H9 (cell line): ENCODE measurements around the gene RPL26. TPM values are rescaled to one million over a fixed set of nuclear protein-coding genes. Genes with fewer than 3 reads are reported as not detected.
"Not testable (repeated sequence)": the region's sequence is repeated elsewhere in the genome, so short reads cannot be mapped to it uniquely, and the experiment has no call there.

Experiments used
- DNase-seq: peaks from one replicate; pipeline ENCODE4 v3.0.0-alpha.2; 2017
- H2AFZ ChIP-seq: one replicate; pipeline ENCODE4 v1.6.1; 2013; ENCODE audit warnings: mild to moderate bottlenecking, low read length, control low read depth, moderate library complexity
- H2AK5ac ChIP-seq: 2 replicates; pipeline ENCODE4 v1.6.1; 2013; ENCODE audit warnings: low read length, control low read depth, mixed read lengths; ENCODE audit not compliant: insufficient read length
- H2BK120ac ChIP-seq: one replicate; pipeline ENCODE4 v1.6.1; 2013; ENCODE audit warnings: low read depth, mild to moderate bottlenecking, low read length, control low read depth, inconsistent platforms; ENCODE audit not compliant: poor library complexity, severe bottlenecking
- H2BK12ac ChIP-seq: 2 replicates; pipeline ENCODE4 v1.6.1; 2013; ENCODE audit warnings: low read length, control low read depth, mixed read lengths, low read depth; ENCODE audit not compliant: insufficient read length
- H2BK15ac ChIP-seq: 2 replicates; pipeline ENCODE4 v1.6.1; 2013; ENCODE audit warnings: low read depth, low read length, control low read depth
- H2BK20ac ChIP-seq: one replicate; pipeline ENCODE4 v1.6.1; 2013; ENCODE audit warnings: low read depth, mild to moderate bottlenecking, low read length, control low read depth, inconsistent platforms; ENCODE audit not compliant: poor library complexity, severe bottlenecking
- H2BK5ac ChIP-seq: 2 replicates; pipeline ENCODE4 v1.6.1; 2013; ENCODE audit warnings: low read length, control low read depth, mixed read lengths; ENCODE audit not compliant: insufficient read length
- H3K14ac ChIP-seq: 2 replicates; pipeline ENCODE4 v1.6.1; 2013; ENCODE audit warnings: low read length, control low read depth; ENCODE audit not compliant: insufficient read depth
- H3K18ac ChIP-seq: 2 replicates; pipeline ENCODE4 v1.6.1; 2013; ENCODE audit warnings: low read depth, mild to moderate bottlenecking, mixed read lengths, low read length, control low read depth; ENCODE audit not compliant: insufficient read length
- H3K23ac ChIP-seq: 2 replicates; pipeline ENCODE4 v1.6.1; 2013; ENCODE audit warnings: low read length, control low read depth, mixed read lengths, low read depth; ENCODE audit not compliant: insufficient read length
- H3K23me2 ChIP-seq: 2 replicates; pipeline ENCODE4 v1.6.1; 2013; ENCODE audit warnings: low read depth, mild to moderate bottlenecking, mixed read lengths, low read length, control low read depth; ENCODE audit not compliant: insufficient read length, poor library complexity, severe bottlenecking
- H3K27ac ChIP-seq: 2 replicates; pipeline ENCODE4 v1.5.1; 2013; ENCODE audit warnings: low read length, control low read depth, mixed read lengths, low read depth; ENCODE audit not compliant: insufficient read length
- H3K27me3 ChIP-seq: 2 replicates; pipeline ENCODE4 v1.6.1; 2013; ENCODE audit warnings: low read length, control low read depth, inconsistent platforms; ENCODE audit not compliant: insufficient read depth
- H3K4ac ChIP-seq: 2 replicates; pipeline ENCODE4 v1.6.1; 2013; ENCODE audit warnings: low read depth, mild to moderate bottlenecking, control low read depth, inconsistent platforms, low read length, moderate library complexity
- H3K4me1 ChIP-seq: 2 replicates; pipeline ENCODE4 v1.6.1; 2013; ENCODE audit warnings: low read length, control low read depth, inconsistent platforms; ENCODE audit not compliant: insufficient read depth
- H3K4me2 ChIP-seq: 2 replicates; pipeline ENCODE4 v1.6.1; 2013; ENCODE audit warnings: low read length, control low read depth, mixed read lengths; ENCODE audit not compliant: insufficient read length, insufficient read depth
- H3K56ac ChIP-seq: 2 replicates; pipeline ENCODE4 v1.6.1; 2013; ENCODE audit warnings: low read depth, mild to moderate bottlenecking, mixed read lengths, low read length, control low read depth; ENCODE audit not compliant: insufficient read length
- H3K79me1 ChIP-seq: 2 replicates; pipeline ENCODE4 v1.6.1; 2013; ENCODE audit warnings: low read depth, mild to moderate bottlenecking, moderate library complexity, low read length, control low read depth, inconsistent platforms; ENCODE audit not compliant: insufficient read depth, poor library complexity, severe bottlenecking
- H3K79me2 ChIP-seq: 2 replicates; pipeline ENCODE4 v1.6.1; 2013; ENCODE audit warnings: low read length, control low read depth, inconsistent platforms; ENCODE audit not compliant: insufficient read depth
- H3K9ac ChIP-seq: 2 replicates; pipeline ENCODE4 v1.6.1; 2013; ENCODE audit warnings: low read length, control low read depth, mixed read lengths; ENCODE audit not compliant: insufficient read length; ENCODE audit errors: extremely low read depth
- H3K9me3 ChIP-seq: one replicate; pipeline ENCODE4 v1.6.1; 2013; ENCODE audit warnings: low read depth, low read length, inconsistent platforms; ENCODE audit not compliant: control insufficient read depth
- H3T11ph ChIP-seq: one replicate; pipeline ENCODE4 v1.6.1; 2013; ENCODE audit warnings: mild to moderate bottlenecking, low read length, control low read depth, inconsistent platforms
- H4K20me1 ChIP-seq: one replicate; pipeline ENCODE4 v1.6.1; 2013; ENCODE audit not compliant: control insufficient read depth, insufficient read length, insufficient read depth
- H4K5ac ChIP-seq: 2 replicates; pipeline ENCODE4 v1.6.1; 2013; ENCODE audit warnings: low read depth, mild to moderate bottlenecking, mixed read lengths, low read length, control low read depth; ENCODE audit not compliant: insufficient read length
- H4K8ac ChIP-seq: replicated peaks from 2 replicates; pipeline ENCODE4 v1.6.1; 2013; ENCODE audit warnings: low read length, control low read depth, mixed read lengths, low read depth; ENCODE audit not compliant: insufficient read length
- H4K91ac ChIP-seq: 2 replicates; pipeline ENCODE4 v1.6.1; 2013; ENCODE audit warnings: low read depth, mild to moderate bottlenecking, moderate library complexity, mixed read lengths, low read length, control low read depth; ENCODE audit not compliant: insufficient read length
- H3K27ac Mint-ChIP-seq, 3 experiments: 2 replicates in 2 of 3; 3 replicates in 1 of 3; pipeline ENCODE4 v1.8.0; 2020 to 2021; ENCODE audit warnings: mixed read lengths in 3 of 3, mild to moderate bottlenecking in 1 of 3, moderate library complexity in 1 of 3
- H3K27me3 Mint-ChIP-seq: 2 replicates; pipeline ENCODE4 v1.8.0; 2021; ENCODE audit warnings: low read depth, mild to moderate bottlenecking, moderate library complexity, mixed read lengths
- H3K36me3 Mint-ChIP-seq, 3 experiments: 2 replicates in 2 of 3; 3 replicates in 1 of 3; pipeline ENCODE4 v1.8.0; 2020 to 2021; ENCODE audit warnings: low read depth in 3 of 3, mixed read lengths in 3 of 3; ENCODE audit not compliant: insufficient read depth in 1 of 3
- H3K4me1 Mint-ChIP-seq, 2 experiments: 2 replicates each; pipeline ENCODE4 v1.8.0; 2020; ENCODE audit warnings: mixed read lengths in 2 of 2
- H3K4me3 Mint-ChIP-seq, 2 experiments: 2 replicates in 1 of 2; 3 replicates in 1 of 2; pipeline ENCODE4 v1.8.0; 2020 to 2021; ENCODE audit warnings: mild to moderate bottlenecking in 2 of 2, mixed read lengths in 2 of 2, moderate library complexity in 1 of 2
- H3K9me3 Mint-ChIP-seq, 2 experiments: 2 replicates in 1 of 2; 3 replicates in 1 of 2; pipeline ENCODE4 v1.8.0; 2020; ENCODE audit warnings: mild to moderate bottlenecking in 2 of 2, mixed read lengths in 2 of 2, moderate library complexity in 1 of 2
- CTCF ChIP-seq: fragments of 200-600 bp; sonication (generic); conservative IDR thresholded peaks from 3 replicates; pipeline ENCODE4 v1.8.0; 2021; ENCODE audit warnings: antibody characterized with exemption, mild to moderate bottlenecking
- WGBS: extraction: QIAGEN DNeasy Blood & Tissue Kit; methylation state at CpG from one replicate; pipeline ENCODE4 v1.1.7; 2013; ENCODE audit warnings: missing lambda C conversion rate, low lambda C conversion rate, mixed read lengths; ENCODE audit not compliant: insufficient read length; ENCODE audit errors: extremely low coverage; 5-methylcytosine and 5-hydroxymethylcytosine counted together
- total RNA-seq: library from RNA; stranded (reverse); gene quantifications from 2 replicates; pipeline ENCODE4 v1.2.1, GENCODE V29; 2021

RPL26 gene
- total RNA-seq, 1 experiment from 2014 or later = 2,434 TPM

GRCh38 chr17:8397636-8398035 lies 14.6 kb upstream of the RPL26 start, which contains the start of gene RNF222:
TSS of gene RNF222 (minus strand) at chr17:8397827. CDS start at chr17:8393461, 4,366 bp downstream.
- Histone ChIP-seq H3K14ac (no peak within 1 kb of the TSS; the same call in 1 of the 2 replicates), H3T11ph (no peak within 1 kb of the TSS), H2BK12ac (no peak within 1 kb of the TSS), H3K56ac (no peak within 1 kb of the TSS), H2BK20ac (no peak within 1 kb of the TSS), H3K9me3 (no peaks in the 10 kb centered on the region), H3K23ac (no peak within 1 kb of the TSS), H3K4me1 (no peaks in the 10 kb centered on the region; the same call in 1 of the 2 replicates), H2BK120ac (no peak within 1 kb of the TSS), H2AK5ac (no peak within 1 kb of the TSS), H4K91ac (no peak within 1 kb of the TSS), H3K4me2 (no peak within 1 kb of the TSS), H3K79me1 (no peaks in the 10 kb centered on the region), H4K8ac (no peak within 1 kb of the TSS), H3K9ac (no peak within 1 kb of the TSS), H2AFZ (no peak within 1 kb of the TSS), H3K23me2 (no peaks in the 10 kb centered on the region), H2BK15ac (no peak within 1 kb of the TSS), H4K20me1 (no peaks in the 10 kb centered on the region), H3K18ac (no peak within 1 kb of the TSS), H3K27me3 (peaks cover 3% of the 10 kb centered on the region; the same call in 1 of the 2 replicates), H3K79me2 (no peaks in the 10 kb centered on the region), H3K4ac (no peak within 1 kb of the TSS), H2BK5ac (no peak within 1 kb of the TSS), H3K27ac (no peak within 1 kb of the TSS), H4K5ac (no peak within 1 kb of the TSS)
- H3K4me3 Mint-ChIP-seq = no peak within 1 kb of the TSS; a peak in 1 of 5 replicates
- H3K36me3 Mint-ChIP-seq = no peaks in the 10 kb centered on the region
- WGBS = no CpG with 5 or more reads among the region's 13 CpGs
- peaks cover 7 to 9% of the 10 kb centered on the region in 2 experiments for H3K4me1 Mint-ChIP-seq
- H3K27me3 Mint-ChIP-seq = peaks cover 30% of the 10 kb centered on the region
- no peaks in the 10 kb centered on the region for H3K9me3 Mint-ChIP-seq
- H3K27ac Mint-ChIP-seq = no peak within 1 kb of the TSS; a peak in 1 of 7 replicates
- no peak for DNase-seq
- no peak for TF ChIP-seq CTCF

- not testable (repeated sequence) for H2AFZ ChIP-seq, H3K23me2 ChIP-seq, H4K91ac ChIP-seq, H3K9me3 Mint-ChIP-seq, H3K36me3 Mint-ChIP-seq, H3K23ac ChIP-seq, H3K18ac ChIP-seq, H3K56ac ChIP-seq, H3K4me2 ChIP-seq, H2BK120ac ChIP-seq, H3K4me3 Mint-ChIP-seq, H3K27ac ChIP-seq, DNase-seq, H3K79me1 ChIP-seq, H2BK5ac ChIP-seq, H3K4me1 ChIP-seq, H3K79me2 ChIP-seq, H3T11ph ChIP-seq, H4K20me1 ChIP-seq, H2AK5ac ChIP-seq, H4K8ac ChIP-seq, H3K9me3 ChIP-seq, H2BK12ac ChIP-seq, H3K27ac Mint-ChIP-seq, H4K5ac ChIP-seq, H2BK20ac ChIP-seq, H3K4ac ChIP-seq, H2BK15ac ChIP-seq, H3K27me3 ChIP-seq, H3K9ac ChIP-seq, H3K14ac ChIP-seq
- Mint-ChIP-seq H3K27me3 (peaks cover 25% of the 10 kb centered on the region), H3K4me1 (peaks cover 13 to 15% of the 10 kb centered on the region in 2 experiments)
- WGBS = no CpG with 5 or more reads among the region's 9 CpGs
These were observed 11.5 kb upstream of the RPL26 start for GRCh38 chr17:8394497-8394896.
